ENCODE results near the gene TMEM250.

GRCh38 chr9:136090768-136091581, 27.7 kb downstream of the TMEM250 start:
- no peak for TF ChIP-seq CTCF (IDR thresholded peaks at IDR 0.05; ENCODE audit: insufficient read depth, low read depth, low read length)
- TF ChIP-seq EZH2 (IDR thresholded peaks at IDR 0.05; ENCODE audit: insufficient read depth, low read length), result no peak

All from astrocyte (in vitro differentiated cells and primary cell).